A549 (cell line): ENCODE results near the gene URI1. TPM values are rescaled to one million over a fixed set of nuclear protein-coding genes. Genes with fewer than 3 reads are reported as not detected.

Experiments used
- ATAC-seq, 2 experiments: fragments of 200-7000 bp in 1 of 2; fragments of >200 bp in 1 of 2; cut with Nextera tagmentation in 1 of 2; cut with Tn5 transposase in 1 of 2; 3 replicates each; pipeline versions ENCODE4 v1.8.0 to v1.9.1; 2018 to 2020; ENCODE audit warnings: mild to moderate bottlenecking in 1 of 2, moderate library complexity in 1 of 2
- CTCF ChIA-PET: fragments of 300-600 bp; sonication (Branson Sonifier 250); formaldehyde crosslinking; extraction: SDS; loops from one replicate; lab custom pipeline; 2021; ENCODE audit warnings: antibody characterized with exemption, inconsistent platforms; lab: Yijun Ruan, JAX
- POLR2A ChIA-PET: fragments of 350-600 bp; formaldehyde crosslinking; extraction: SDS; loops from one replicate; lab custom pipeline; 2021; ENCODE audit warnings: antibody characterized with exemption, inconsistent platforms; lab: Yijun Ruan, JAX
- DNase-seq, 2 experiments: peaks; one replicate each; pipeline versions ENCODE4 v3.0.0 to v3.0.0-alpha.2; 2011 to 2016; ENCODE audit warnings: low read depth in 1 of 2, low spot score in 1 of 2
- FAIRE-seq: peaks from 2 replicates; lab custom pipeline; 2011; peaks lifted over from hg19 to GRCh38; lab: Jason Lieb, UNC
- H3K27ac ChIP-seq, 2 experiments: fragments of >200 bp; sonication (Bioruptor Twin); formaldehyde crosslinking; 3 replicates each; pipeline ENCODE4 v1.5.1; 2016 to 2017
- H3K4me1 ChIP-seq: fragments of >200 bp; sonication (Bioruptor Twin); formaldehyde crosslinking; 3 replicates; pipeline ENCODE4 v1.6.1; 2016
- H3K4me2 ChIP-seq: fragments of >200 bp; sonication (Bioruptor Twin); formaldehyde crosslinking; 3 replicates; pipeline ENCODE4 v1.6.1; 2016
- H3K4me3 ChIP-seq: fragments of >200 bp; sonication (Bioruptor Twin); formaldehyde crosslinking; 3 replicates; pipeline ENCODE4 v1.5.1; 2016
- H3K9me3 ChIP-seq: fragments of >200 bp; sonication (Bioruptor Twin); formaldehyde crosslinking; 3 replicates; pipeline ENCODE4 v1.6.1; 2016
- CEBPB ChIP-seq, 2 experiments: fragments of >200 bp in 1 of 2; sonication (Bioruptor Twin) in 1 of 2; formaldehyde crosslinking in 1 of 2; IDR thresholded peaks; 2 replicates each; pipeline ENCODE4 v1.6.1; 2012 to 2016
- CHD4 ChIP-seq: fragments of 200-600 bp; sonication (generic); IDR thresholded peaks from 2 replicates; pipeline ENCODE4 v1.6.1; 2016; ENCODE audit warnings: antibody characterized with exemption, mild to moderate bottlenecking, borderline replicate concordance
- EHMT2 ChIP-seq: fragments of 200-600 bp; sonication (generic); IDR thresholded peaks from 2 replicates; pipeline ENCODE4 v1.6.1; 2016; ENCODE audit warnings: antibody characterized with exemption, low read depth, mild to moderate bottlenecking, moderate library complexity
- EP300 ChIP-seq, 2 experiments: fragments of >200 bp; sonication (Bioruptor Twin); formaldehyde crosslinking; IDR thresholded peaks; 2 replicates in 1 of 2; 3 replicates in 1 of 2; pipeline ENCODE4 v1.6.1; 2016 to 2017
- HOXB13 ChIP-seq: fragments of 250-450 bp; sonication (Bioruptor Pico); IDR thresholded peaks from 2 replicates; pipeline ENCODE4 v1.5.0; 2020; ENCODE audit warnings: low read depth, mild to moderate bottlenecking, moderate library complexity
- HOXB5 ChIP-seq: fragments of 250-450 bp; sonication (Bioruptor Pico); IDR thresholded peaks from 2 replicates; pipeline ENCODE4 v1.5.0; 2020; ENCODE audit warnings: mild to moderate bottlenecking, moderate library complexity
- KDM1A ChIP-seq: fragments of 200-600 bp; sonication (generic); IDR thresholded peaks from 2 replicates; pipeline ENCODE4 v1.6.1; 2016; ENCODE audit warnings: low read depth, mild to moderate bottlenecking
- MAFK ChIP-seq: fragments of 450-650 bp; IDR thresholded peaks from 2 replicates; pipeline ENCODE4 v1.6.1; 2014; ENCODE audit not compliant: partially characterized antibody
- MYC ChIP-seq: IDR thresholded peaks from 2 replicates; pipeline ENCODE4 v1.6.1; 2012; ENCODE audit warnings: mild to moderate bottlenecking, inconsistent platforms, low read length, improper control_type of control experiment, borderline replicate concordance
- NFE2L2 ChIP-seq: fragments of 150-350 bp; conservative IDR thresholded peaks from 2 replicates; pipeline ENCODE4 v1.6.1; 2014; ENCODE audit warnings: low read length
- NPAS2 ChIP-seq: fragments of 250-450 bp; sonication (Bioruptor Pico); IDR thresholded peaks from 2 replicates; pipeline ENCODE4 v1.8.0; 2022; ENCODE audit warnings: mild to moderate bottlenecking, moderate library complexity, borderline replicate concordance
- NR3C1 ChIP-seq: fragments of >200 bp; sonication (Bioruptor Twin); formaldehyde crosslinking; IDR thresholded peaks from 3 replicates; pipeline ENCODE4 v1.6.1; 2017
- POLR2A ChIP-seq: IDR thresholded peaks from 2 replicates; pipeline ENCODE4 v1.6.1; 2012; ENCODE audit warnings: mild to moderate bottlenecking, low read length
- RARB ChIP-seq: fragments of 250-450 bp; sonication (Bioruptor Pico); IDR thresholded peaks from 2 replicates; pipeline ENCODE4 v1.8.0; 2021; ENCODE audit warnings: mild to moderate bottlenecking, moderate library complexity
- SMC3 ChIP-seq: fragments of >200 bp; sonication (Bioruptor Twin); formaldehyde crosslinking; IDR thresholded peaks from 3 replicates; pipeline ENCODE4 v1.6.1; 2018; ENCODE audit warnings: inconsistent platforms
- SREBF2 ChIP-seq: fragments of 450-650 bp; IDR thresholded peaks from 2 replicates; pipeline ENCODE4 v1.6.1; 2014; ENCODE audit warnings: mild to moderate bottlenecking, moderate library complexity
- ZNF302 ChIP-seq: fragments of 250-450 bp; sonication (Bioruptor Pico); IDR thresholded peaks from 2 replicates; pipeline ENCODE4 v1.9.0; 2021; ENCODE audit warnings: inconsistent platforms, mild to moderate bottlenecking, moderate library complexity
- WGBS: methylation state at CpG from one replicate; pipeline ENCODE4 v1.1.6; 2017; ENCODE audit errors: missing lambda C conversion rate; 5-methylcytosine and 5-hydroxymethylcytosine counted together
- polyA plus RNA-seq, 4 experiments: library from polyadenylated mRNA; depleted of rRNA in 3 of 4; stranded (reverse); fragments of >200 nt; fragmentation: RNase III in 1 of 4; extraction: RNeasy Plus Mini Kit Qiagen cat#74134 plus additional on column Dnase treatment in 1 of 4; gene quantifications; 2 replicates in 3 of 4; 3 replicates in 1 of 4; pipeline ENCODE4 v1.2.3, GENCODE V29; 2011 to 2017
- TF ChIP-seq, protein P1 (sequence below): fragments of 200-600 bp; sonication (generic); IDR thresholded peaks from 2 replicates; pipeline ENCODE4 v1.6.1; 2016; ENCODE audit warnings: antibody characterized with exemption, mild to moderate bottlenecking, moderate library complexity
- TF ChIP-seq, protein P2 (sequence below): IDR thresholded peaks from 2 replicates; pipeline ENCODE4 v1.6.1; 2012
- TF ChIP-seq, protein P3 (sequence below): fragments of 450-650 bp; IDR thresholded peaks from 2 replicates; pipeline ENCODE4 v1.6.1; 2014; ENCODE audit warnings: antibody characterized with exemption
- TF ChIP-seq, protein P4 (sequence below): IDR thresholded peaks from 2 replicates; pipeline ENCODE4 v1.6.1; 2012
- TF ChIP-seq, protein P5 (sequence below): fragments of >200 bp; sonication (Bioruptor Twin); formaldehyde crosslinking; IDR thresholded peaks from 3 replicates; pipeline ENCODE4 v1.5.1; 2016

The URI1 gene
- polyA plus RNA-seq, 2 of the 4 experiments (the other 2 are of a cell fraction): 116 to 228 TPM

DNA sequence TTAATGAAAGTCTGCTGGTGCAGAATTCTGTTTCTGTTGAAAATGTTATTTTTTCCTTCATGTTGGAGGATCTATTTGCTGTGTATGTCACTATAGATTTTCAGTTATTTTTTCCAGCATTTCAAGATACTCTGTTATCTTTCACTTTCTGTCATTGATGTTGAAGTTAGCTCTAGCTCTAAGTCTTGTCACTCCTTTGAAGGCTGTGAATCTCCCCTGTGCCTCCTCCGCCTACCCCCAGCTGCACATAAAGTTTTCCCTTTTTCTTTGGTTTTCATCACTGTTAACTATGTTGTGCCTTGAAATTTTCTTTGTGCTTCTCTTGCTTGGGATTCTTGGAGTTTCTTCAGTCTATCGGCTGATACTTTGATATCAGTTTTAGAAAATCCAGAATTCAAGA, 20.8 kb downstream of the URI1 start:
- no peak for TF ChIP-seq KDM1A
- TF ChIP-seq, protein P1, sequence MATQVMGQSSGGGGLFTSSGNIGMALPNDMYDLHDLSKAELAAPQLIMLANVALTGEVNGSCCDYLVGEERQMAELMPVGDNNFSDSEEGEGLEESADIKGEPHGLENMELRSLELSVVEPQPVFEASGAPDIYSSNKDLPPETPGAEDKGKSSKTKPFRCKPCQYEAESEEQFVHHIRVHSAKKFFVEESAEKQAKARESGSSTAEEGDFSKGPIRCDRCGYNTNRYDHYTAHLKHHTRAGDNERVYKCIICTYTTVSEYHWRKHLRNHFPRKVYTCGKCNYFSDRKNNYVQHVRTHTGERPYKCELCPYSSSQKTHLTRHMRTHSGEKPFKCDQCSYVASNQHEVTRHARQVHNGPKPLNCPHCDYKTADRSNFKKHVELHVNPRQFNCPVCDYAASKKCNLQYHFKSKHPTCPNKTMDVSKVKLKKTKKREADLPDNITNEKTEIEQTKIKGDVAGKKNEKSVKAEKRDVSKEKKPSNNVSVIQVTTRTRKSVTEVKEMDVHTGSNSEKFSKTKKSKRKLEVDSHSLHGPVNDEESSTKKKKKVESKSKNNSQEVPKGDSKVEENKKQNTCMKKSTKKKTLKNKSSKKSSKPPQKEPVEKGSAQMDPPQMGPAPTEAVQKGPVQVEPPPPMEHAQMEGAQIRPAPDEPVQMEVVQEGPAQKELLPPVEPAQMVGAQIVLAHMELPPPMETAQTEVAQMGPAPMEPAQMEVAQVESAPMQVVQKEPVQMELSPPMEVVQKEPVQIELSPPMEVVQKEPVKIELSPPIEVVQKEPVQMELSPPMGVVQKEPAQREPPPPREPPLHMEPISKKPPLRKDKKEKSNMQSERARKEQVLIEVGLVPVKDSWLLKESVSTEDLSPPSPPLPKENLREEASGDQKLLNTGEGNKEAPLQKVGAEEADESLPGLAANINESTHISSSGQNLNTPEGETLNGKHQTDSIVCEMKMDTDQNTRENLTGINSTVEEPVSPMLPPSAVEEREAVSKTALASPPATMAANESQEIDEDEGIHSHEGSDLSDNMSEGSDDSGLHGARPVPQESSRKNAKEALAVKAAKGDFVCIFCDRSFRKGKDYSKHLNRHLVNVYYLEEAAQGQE: no peak
- TF ChIP-seq SMC3: no peak
- no peak for TF ChIP-seq NFE2L2
- no peak for TF ChIP-seq EP300 (IDR thresholded peaks at IDR 0.05)
- no peak for TF ChIP-seq CHD4
- TF ChIP-seq, protein P2, sequence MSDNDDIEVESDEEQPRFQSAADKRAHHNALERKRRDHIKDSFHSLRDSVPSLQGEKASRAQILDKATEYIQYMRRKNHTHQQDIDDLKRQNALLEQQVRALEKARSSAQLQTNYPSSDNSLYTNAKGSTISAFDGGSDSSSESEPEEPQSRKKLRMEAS: no peak
- TF ChIP-seq MAFK: no peak
- TF ChIP-seq RARB (CRISPR knock-in tag): no peak
- no peak for TF ChIP-seq MYC
- TF ChIP-seq HOXB13 (CRISPR knock-in tag): no peak
- TF ChIP-seq HOXB5: no peak
- no peak for TF ChIP-seq POLR2A
- TF ChIP-seq, protein P3, sequence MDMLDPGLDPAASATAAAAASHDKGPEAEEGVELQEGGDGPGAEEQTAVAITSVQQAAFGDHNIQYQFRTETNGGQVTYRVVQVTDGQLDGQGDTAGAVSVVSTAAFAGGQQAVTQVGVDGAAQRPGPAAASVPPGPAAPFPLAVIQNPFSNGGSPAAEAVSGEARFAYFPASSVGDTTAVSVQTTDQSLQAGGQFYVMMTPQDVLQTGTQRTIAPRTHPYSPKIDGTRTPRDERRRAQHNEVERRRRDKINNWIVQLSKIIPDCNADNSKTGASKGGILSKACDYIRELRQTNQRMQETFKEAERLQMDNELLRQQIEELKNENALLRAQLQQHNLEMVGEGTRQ: no peak
- TF ChIP-seq NPAS2: no peak
- no peak for TF ChIP-seq NR3C1
- CTCF ChIA-PET: interaction anchor here (1.0 kb wide), 1 partner anchor 105 kb away, joined by 4 read pairs; no protein-coding TSS in a partner anchor
- WGBS: 90% methylated on average over 2 of the region's 2 CpGs
- POLR2A ChIA-PET: no interaction called here
- Histone ChIP-seq H3K9me3 (no peaks in the 10 kb centered on the region), H3K4me2 (no peak overlapping the region), H3K27ac (no peak overlapping the region), H3K4me1 (peaks cover 40% of the 10 kb centered on the region), H3K4me3 (no peak overlapping the region)
- FAIRE-seq: no peak
- ATAC-seq: no peak
- DNase-seq: no peak

DNA sequence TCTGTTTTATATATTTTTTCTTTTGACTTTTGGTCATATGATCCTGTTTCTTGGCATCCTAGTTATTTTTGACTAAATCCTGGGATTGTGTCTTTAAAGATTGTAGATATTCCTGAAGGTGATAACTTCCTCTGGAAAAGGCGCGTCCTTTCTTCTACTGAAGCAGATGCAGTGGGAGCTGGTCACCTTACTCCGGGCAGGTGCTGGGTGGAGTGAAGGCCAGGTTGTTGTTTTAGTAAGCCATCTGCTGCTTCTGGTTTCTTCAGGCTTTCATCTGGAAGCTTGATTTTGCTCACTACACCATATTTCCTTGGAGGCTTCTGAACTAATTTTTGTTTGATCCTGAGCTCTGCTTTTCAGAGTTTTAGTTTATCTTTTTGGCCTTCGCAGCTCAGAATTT, 21.5 kb downstream of the URI1 start:
- Histone ChIP-seq H3K4me3 (no peak overlapping the region), H3K4me2 (no peak overlapping the region), H3K4me1 (peaks cover 43% of the 10 kb centered on the region), H3K9me3 (no peaks in the 10 kb centered on the region), H3K27ac (no peak overlapping the region)
- ATAC-seq (no peak), FAIRE-seq (no peak), DNase-seq (no peak)
- 94% methylated on average over 4 of the region's 4 CpGs for WGBS
- TF ChIP-seq ZNF302 (no peak), SREBF2 (no peak), EHMT2 (no peak)
- TF ChIP-seq, protein P4, sequence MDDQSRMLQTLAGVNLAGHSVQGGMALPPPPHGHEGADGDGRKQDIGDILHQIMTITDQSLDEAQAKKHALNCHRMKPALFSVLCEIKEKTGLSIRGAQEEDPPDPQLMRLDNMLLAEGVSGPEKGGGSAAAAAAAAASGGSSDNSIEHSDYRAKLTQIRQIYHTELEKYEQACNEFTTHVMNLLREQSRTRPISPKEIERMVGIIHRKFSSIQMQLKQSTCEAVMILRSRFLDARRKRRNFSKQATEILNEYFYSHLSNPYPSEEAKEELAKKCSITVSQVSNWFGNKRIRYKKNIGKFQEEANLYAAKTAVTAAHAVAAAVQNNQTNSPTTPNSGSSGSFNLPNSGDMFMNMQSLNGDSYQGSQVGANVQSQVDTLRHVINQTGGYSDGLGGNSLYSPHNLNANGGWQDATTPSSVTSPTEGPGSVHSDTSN: no peak
- POLR2A ChIA-PET: interaction anchor here (1.3 kb wide), 1 partner anchor 22 kb away, joined by 4 read pairs; the partner anchor contains the start of gene URI1
- CTCF ChIA-PET: interaction anchor here (0.6 to 1.3 kb wide), 7 partner anchors 16 to 747 kb away, joined by 3 to 4 read pairs (median 4); no protein-coding TSS in a partner anchor

DNA sequence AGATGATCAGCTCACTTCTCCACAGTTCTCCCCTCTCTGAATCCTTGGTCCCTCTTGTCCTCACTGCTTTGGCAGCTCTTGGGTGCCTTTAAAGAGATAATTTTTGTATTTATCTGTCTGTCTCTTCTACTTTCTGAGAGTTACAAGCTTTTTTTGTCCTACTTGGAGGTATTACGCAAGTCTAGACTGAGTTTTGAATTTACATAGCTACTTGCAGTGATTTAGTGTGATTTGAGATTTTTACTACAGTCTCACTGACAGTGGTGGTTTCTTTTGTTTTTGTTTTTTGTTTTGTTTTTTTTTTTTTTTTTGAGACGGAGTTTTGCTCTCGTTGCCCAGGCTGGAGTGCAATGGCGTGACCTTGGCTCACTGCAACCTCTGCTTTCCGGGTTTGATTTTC, 22.1 kb downstream of the URI1 start:
- H3K4me1 ChIP-seq: peaks cover 43% of the 10 kb centered on the region
- ChIA-PET CTCF (interaction anchor here (0.6 to 1.3 kb wide), 7 partner anchors 8 to 746 kb away, joined by 3 to 5 read pairs (median 4); no protein-coding TSS in a partner anchor), POLR2A (interaction anchor here (1.3 kb wide), 1 partner anchor 22 kb away, joined by 4 read pairs; the partner anchor contains the start of gene URI1)
- no peak overlapping the region for H3K4me2 ChIP-seq
- FAIRE-seq: peak; percentile 46
- DNase-seq: no peak
- ATAC-seq: no peak
- 93% methylated on average over 5 of the region's 5 CpGs for WGBS
- no peak overlapping the region for H3K27ac ChIP-seq
- no peaks in the 10 kb centered on the region for H3K9me3 ChIP-seq
- H3K4me3 ChIP-seq: no peak overlapping the region
- TF ChIP-seq, protein P5, sequence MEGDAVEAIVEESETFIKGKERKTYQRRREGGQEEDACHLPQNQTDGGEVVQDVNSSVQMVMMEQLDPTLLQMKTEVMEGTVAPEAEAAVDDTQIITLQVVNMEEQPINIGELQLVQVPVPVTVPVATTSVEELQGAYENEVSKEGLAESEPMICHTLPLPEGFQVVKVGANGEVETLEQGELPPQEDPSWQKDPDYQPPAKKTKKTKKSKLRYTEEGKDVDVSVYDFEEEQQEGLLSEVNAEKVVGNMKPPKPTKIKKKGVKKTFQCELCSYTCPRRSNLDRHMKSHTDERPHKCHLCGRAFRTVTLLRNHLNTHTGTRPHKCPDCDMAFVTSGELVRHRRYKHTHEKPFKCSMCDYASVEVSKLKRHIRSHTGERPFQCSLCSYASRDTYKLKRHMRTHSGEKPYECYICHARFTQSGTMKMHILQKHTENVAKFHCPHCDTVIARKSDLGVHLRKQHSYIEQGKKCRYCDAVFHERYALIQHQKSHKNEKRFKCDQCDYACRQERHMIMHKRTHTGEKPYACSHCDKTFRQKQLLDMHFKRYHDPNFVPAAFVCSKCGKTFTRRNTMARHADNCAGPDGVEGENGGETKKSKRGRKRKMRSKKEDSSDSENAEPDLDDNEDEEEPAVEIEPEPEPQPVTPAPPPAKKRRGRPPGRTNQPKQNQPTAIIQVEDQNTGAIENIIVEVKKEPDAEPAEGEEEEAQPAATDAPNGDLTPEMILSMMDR: no peak
- TF ChIP-seq CEBPB (IDR thresholded peaks at IDR 0.05): peak; percentile 83 to 85; a peak in 3 of 4 replicates
